GM19240 (cell line): ENCODE measurements around the gene TP53I3.
"Not testable (repeated sequence)": the region's sequence is repeated elsewhere in the genome, so short reads cannot be mapped to it uniquely, and the experiment has no call there.

Source experiments
- DNase-seq: peaks from one replicate; pipeline ENCODE4 v3.0.0; 2011; ENCODE audit warnings: low spot score; ENCODE audit not compliant: insufficient read length

Gene TP53I3, protein sequence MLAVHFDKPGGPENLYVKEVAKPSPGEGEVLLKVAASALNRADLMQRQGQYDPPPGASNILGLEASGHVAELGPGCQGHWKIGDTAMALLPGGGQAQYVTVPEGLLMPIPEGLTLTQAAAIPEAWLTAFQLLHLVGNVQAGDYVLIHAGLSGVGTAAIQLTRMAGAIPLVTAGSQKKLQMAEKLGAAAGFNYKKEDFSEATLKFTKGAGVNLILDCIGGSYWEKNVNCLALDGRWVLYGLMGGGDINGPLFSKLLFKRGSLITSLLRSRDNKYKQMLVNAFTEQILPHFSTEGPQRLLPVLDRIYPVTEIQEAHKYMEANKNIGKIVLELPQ

DNA sequence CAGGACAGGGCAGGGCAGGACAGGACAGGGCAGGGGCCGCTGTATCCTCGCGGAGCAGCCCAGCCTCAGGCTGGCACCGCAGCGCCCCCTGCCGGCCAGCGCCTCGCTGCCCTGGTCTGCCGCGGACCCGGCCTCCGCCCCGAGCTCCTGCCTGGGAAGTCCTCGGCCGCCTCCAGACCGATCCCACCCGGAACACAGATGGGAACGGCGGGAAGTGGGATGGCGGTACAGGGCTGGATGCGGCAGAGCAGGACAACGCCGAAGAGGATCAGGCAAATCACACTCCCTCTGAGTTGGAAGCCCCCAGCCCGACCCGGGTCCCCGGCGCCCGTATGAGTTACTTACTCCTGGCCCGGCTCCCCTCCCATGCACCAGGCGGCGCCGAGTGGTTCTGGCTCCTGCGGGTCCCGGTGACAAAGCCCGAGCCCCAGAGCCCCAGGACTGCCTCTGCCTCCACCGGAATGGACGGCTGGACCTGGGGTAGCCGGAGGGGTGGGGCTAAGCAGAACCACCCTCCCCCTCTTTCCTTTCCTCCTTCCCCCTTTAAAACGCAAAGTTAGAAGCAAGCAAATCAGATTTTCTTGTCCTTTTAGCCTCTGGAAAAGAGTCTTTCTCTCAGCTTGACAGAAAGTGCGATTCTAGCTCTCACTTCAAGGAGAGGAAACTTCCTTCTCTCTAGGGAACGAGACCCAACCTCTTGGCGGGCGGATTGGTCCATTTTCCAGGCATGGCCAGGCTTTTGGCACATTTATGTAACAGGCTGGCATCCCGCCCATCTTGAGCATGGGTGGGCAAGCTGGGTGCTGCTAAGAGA is at the start of gene TP53I3:
TSS of gene TP53I3 (minus strand) at position 449 of the 814 bp plus-strand sequence. CDS start 508 bp downstream, outside the sequence.
- peak; percentile 67 for DNase-seq

GRCh38 chr2:24132543-24132942 is 47.9 kb upstream of the TP53I3 start:
- DNase-seq = no peak

GRCh38 chr2:24125956-24126355 is 41.3 kb upstream of the TP53I3 start:
- no peak for DNase-seq

GRCh38 chr2:24123922-24124580 is 39.4 kb upstream of the TP53I3 start:
- no peak for DNase-seq

GRCh38 chr2:24123195-24123921 is 38.7 kb upstream of the TP53I3 start, which contains the start of the genes FAM228B and PFN4:
FAM228B (plus strand) TSS chr2:24123469; CDS start chr2:24124362, 893 bp downstream.
PFN4 (minus strand) TSS chr2:24123334; CDS start chr2:24122535, 799 bp downstream.
- peak; percentile 78 for DNase-seq

DNA sequence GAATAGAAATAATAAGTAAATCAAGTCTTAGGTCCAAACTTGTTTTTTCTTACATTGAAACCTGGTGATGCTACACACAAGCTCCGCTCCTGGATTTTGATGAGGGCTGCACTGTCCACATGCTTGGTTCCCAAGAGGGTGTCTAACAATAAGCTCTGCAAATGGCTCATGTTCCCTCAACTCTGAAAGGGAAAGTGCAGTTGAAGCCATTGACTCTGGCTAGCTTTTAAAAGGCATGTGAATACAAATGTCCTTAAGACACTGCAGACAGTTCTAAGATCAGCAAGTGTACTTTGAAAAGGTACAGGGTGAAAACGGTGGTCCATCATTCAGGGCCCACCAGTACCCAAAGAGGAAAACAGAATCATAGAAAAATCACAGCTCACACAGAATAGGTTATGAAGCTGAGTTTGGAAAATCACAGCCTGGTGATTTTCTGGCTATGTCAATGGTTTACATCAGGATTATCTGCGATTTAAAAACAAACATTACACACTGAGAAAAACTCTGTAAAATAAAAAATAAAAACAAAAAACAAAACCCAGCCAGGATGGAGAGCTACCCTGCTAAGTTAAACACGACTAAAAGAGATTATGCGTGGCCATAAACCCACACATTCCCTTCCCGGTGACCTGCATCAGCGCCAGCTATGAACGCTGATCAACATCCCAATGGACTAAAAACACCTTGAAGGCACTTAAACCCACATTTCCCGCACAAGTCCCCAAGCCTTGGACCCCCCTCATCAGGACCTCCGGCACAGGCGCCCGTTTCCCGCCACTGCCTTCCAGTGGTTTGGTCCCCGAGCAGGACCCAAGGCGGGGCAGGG is 37.9 kb upstream of the TP53I3 start:
- no peak for DNase-seq

- DNase-seq = no peak
These were observed 36.8 kb upstream of the TP53I3 start for GRCh38 chr2:24121469-24121868.

DNA sequence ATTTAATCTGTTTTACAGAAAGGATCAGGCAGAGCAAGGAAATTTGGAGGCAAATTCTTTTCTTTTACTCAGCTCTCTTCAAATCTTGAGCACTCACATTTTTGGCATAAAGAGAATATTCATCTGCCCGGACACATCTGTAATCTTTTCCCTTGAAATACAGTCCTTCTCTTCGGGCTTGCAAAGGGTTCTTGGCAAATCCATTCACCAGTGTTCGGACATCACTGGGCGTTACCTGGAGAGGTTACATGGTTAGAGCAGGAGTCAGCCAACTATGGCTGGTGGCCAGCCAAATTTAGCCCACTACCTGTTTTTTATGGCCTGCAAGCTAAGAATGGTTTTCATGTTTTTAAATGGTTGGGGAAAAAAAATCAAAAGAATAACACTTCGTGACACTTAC is 36.4 kb upstream of the TP53I3 start:
- no peak for DNase-seq

- no peak for DNase-seq
These were observed 33.3 kb upstream of the TP53I3 start for GRCh38 chr2:24117902-24118301.

DNA sequence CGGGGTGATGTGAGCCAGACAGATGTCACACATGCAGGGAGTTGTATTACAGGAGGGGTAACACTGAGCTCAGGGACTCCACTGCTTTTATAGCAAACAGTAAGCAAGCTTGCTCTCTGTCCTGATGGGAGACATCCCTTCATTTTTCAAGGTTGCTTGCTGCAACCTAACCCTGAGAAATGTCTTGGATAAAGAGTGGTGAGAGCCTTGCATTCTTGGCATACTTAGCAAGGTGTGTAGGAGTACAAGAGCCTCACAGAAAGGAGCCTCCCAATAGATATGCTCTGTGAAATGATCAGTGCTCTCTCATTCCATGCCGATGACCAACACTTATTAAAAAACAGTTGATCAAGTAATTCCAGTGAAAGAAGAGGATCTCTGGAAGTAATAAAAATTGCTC is 30.4 kb upstream of the TP53I3 start:
- no peak for DNase-seq

DNA sequence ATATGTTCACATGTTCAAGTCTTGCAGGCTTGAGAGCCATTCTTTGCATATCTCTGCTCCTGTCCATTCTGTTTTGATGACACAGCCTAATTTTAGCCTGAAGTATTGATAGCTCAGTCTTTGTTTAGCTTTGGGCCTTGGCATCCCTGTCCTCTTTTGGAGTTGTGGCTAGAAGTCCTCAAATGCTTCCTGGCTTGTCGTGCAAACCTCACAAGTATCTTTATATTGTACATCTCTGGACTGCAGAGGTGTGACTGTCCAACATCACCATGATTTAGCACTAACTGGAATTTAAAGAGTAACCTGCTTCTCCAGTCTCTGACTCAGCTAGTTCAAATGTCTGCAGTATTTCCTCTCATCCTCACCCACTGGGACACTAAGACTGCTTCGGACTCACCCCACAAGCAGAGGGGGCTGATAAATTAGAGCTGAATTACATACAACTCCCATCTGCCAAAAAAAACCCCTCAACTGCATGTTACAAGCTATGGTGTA is 26.8 kb upstream of the TP53I3 start:
- no peak for DNase-seq

GRCh38 chr2:24110660-24111303 is 26.1 kb upstream of the TP53I3 start:
- DNase-seq = no peak

GRCh38 chr2:24109431-24109830 is 24.8 kb upstream of the TP53I3 start:
- not testable (repeated sequence) for DNase-seq

GRCh38 chr2:24107336-24107735 is 22.7 kb upstream of the TP53I3 start:
- DNase-seq = no peak

GRCh38 chr2:24106786-24107185 is 22.2 kb upstream of the TP53I3 start:
- no peak for DNase-seq

GRCh38 chr2:24105816-24106215 is 21.2 kb upstream of the TP53I3 start:
- no peak for DNase-seq

DNA sequence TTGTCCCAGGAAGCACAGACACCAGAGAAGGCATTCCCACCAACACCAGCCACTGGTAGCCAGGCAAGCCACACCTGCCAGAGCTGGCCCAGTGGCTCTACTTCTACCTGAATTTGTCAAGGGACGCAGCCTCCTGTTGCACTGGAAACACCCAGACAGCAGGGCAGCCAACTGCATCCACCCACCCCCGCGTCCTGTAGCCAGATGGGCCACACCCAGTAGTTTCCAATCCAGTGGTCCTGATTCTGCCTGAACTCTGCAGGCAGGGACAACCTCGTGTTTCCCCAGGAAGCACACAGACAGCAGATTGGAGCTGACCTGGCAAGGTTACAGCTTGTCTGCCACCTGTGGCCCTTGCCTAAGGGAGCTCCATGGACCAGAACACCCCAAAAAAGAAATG is 20.3 kb upstream of the TP53I3 start:
- DNase-seq = no peak

GRCh38 chr2:24104110-24104650 is 19.5 kb upstream of the TP53I3 start:
- DNase-seq = no peak

DNA sequence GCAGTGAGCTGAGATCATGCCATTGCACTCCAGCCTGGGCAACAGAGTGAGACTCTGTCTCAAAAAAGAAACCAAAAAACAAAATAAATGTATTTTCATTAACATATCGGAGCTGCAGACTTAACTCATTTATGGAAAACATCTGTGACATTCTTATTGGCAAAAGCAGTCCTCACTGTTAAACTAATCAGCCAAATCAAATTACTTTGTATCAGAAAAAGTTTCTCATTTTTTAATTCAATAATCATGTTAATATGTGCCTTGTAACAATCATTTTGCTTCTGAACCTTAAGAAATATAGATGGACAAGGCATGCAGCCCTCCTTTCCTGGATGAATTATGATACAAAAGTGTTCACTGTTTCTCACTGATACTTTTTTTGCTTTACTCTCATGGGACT is 18.0 kb upstream of the TP53I3 start:
- no peak for DNase-seq
